HepG2 (cell line): ENCODE data around the gene SSBP4. TPM values are rescaled to one million over a fixed set of nuclear protein-coding genes. Genes with fewer than 3 reads are reported as not detected.

Experiments used
- ATAC-seq: fragments of 200-7000 bp; cut with Tn5 transposase; 3 replicates; pipeline ENCODE4 v1.9.1; 2020; ENCODE audit warnings: mild to moderate bottlenecking, moderate library complexity
- BruUV-seq: library from RNA; stranded (reverse); fragments of 400-500 nt; replicated peaks from 2 replicates; lab custom pipeline; 2021; lab: Mats Ljungman, UMichigan
- CTCF ChIA-PET: fragments of 300-600 bp; formaldehyde crosslinking; extraction: SDS; loops from one replicate; lab custom pipeline; 2021; ENCODE audit warnings: low total read pairs, inconsistent platforms, low intra/inter-chr PET ratio; lab: Yijun Ruan, JAX
- POLR2A ChIA-PET: fragments of 350-600 bp; sonication (Branson Sonifier 250); formaldehyde crosslinking; loops from one replicate; lab custom pipeline; 2020; ENCODE audit warnings: antibody characterized with exemption, inconsistent platforms; lab: Yijun Ruan, JAX
- DNase-seq: peaks from one replicate; pipeline ENCODE4 v3.0.0-alpha.2; 2015; ENCODE audit warnings: low spot score
- FAIRE-seq: peaks from 3 replicates; lab custom pipeline; 2011; peaks lifted over from hg19 to GRCh38; lab: Jason Lieb, UNC
- H2AFZ ChIP-seq: one replicate; pipeline ENCODE4 v1.6.1; 2011; ENCODE audit warnings: low read length, inconsistent platforms
- H3K27ac ChIP-seq: fragments of 300-600 bp; 3 replicates; pipeline ENCODE4 v1.8.0; 2011; ENCODE audit warnings: mixed run types, mild to moderate bottlenecking, mixed read lengths, low read length, inconsistent platforms; ENCODE audit not compliant: insufficient read depth; ENCODE audit errors: extremely low read length
- H3K27me3 ChIP-seq, 2 experiments: fragments of 200-600 bp in 1 of 2; 2 replicates in 1 of 2; 3 replicates in 1 of 2; pipeline versions ENCODE4 v1.6.0 to v1.8.0; 2011; ENCODE audit warnings: low read length in 2 of 2, mild to moderate bottlenecking in 2 of 2, moderate library complexity in 2 of 2, inconsistent platforms in 1 of 2; ENCODE audit not compliant: insufficient read depth in 2 of 2, control insufficient read depth in 1 of 2
- H3K36me3 ChIP-seq, 2 experiments: fragments of 200-600 bp in 1 of 2; replicated peaks in 1 of 2; 2 replicates in 1 of 2; 3 replicates in 1 of 2; pipeline versions ENCODE4 v1.5.1 to v1.8.0; 2011; ENCODE audit warnings: low read length in 2 of 2, inconsistent platforms in 1 of 2; ENCODE audit not compliant: insufficient read depth in 2 of 2, control insufficient read depth in 1 of 2
- H3K4me1 ChIP-seq: 2 replicates; pipeline ENCODE4 v1.5.1; 2012; ENCODE audit warnings: low read length, inconsistent platforms; ENCODE audit not compliant: insufficient read depth
- H3K4me2 ChIP-seq: 2 replicates; pipeline ENCODE4 v1.6.0; 2011; ENCODE audit warnings: low read depth, low read length, inconsistent platforms
- H3K4me3 ChIP-seq, 3 experiments: fragments of 200-600 bp in 1 of 3; sonication (generic), shearing (Covaris generic) in 1 of 3; replicated peaks in 1 of 3; 2 replicates each; pipeline ENCODE4 v1.5.1; 2011 to 2016; ENCODE audit warnings: low read length in 3 of 3, inconsistent platforms in 2 of 3, low read depth in 2 of 3, mild to moderate bottlenecking in 2 of 3, control low read depth in 1 of 3, mixed read lengths in 1 of 3; ENCODE audit not compliant: insufficient read depth in 1 of 3
- H3K79me2 ChIP-seq: one replicate; pipeline ENCODE4 v1.6.1; 2011; ENCODE audit warnings: low read length, inconsistent platforms; ENCODE audit not compliant: insufficient read depth
- H3K9ac ChIP-seq: 2 replicates; pipeline ENCODE4 v1.6.0; 2011; ENCODE audit warnings: mild to moderate bottlenecking, low read depth, low read length, inconsistent platforms; ENCODE audit not compliant: insufficient read depth
- H3K9me3 ChIP-seq: 2 replicates; pipeline ENCODE4 v1.5.1; 2012; ENCODE audit warnings: mild to moderate bottlenecking, low read length
- H4K20me1 ChIP-seq: 2 replicates; pipeline ENCODE4 v1.6.0; 2011; ENCODE audit warnings: inconsistent platforms, mild to moderate bottlenecking, low read length, moderate library complexity; ENCODE audit not compliant: insufficient read depth
- ATRX ChIP-seq: sonication (generic); formaldehyde crosslinking; IDR thresholded peaks from 2 replicates; pipeline ENCODE4 v1.4.0; 2020; ENCODE audit warnings: missing genetic modification reagents, borderline replicate concordance
- FOXK2 ChIP-seq: fragments of 450-650 bp; IDR thresholded peaks from 2 replicates; pipeline ENCODE4 v1.6.1; 2016
- HMG20B ChIP-seq: conservative IDR thresholded peaks from 2 replicates; pipeline ENCODE4 v1.6.1; 2016; ENCODE audit warnings: missing genetic modification reagents, missing compliant biosample characterization
- MED13 ChIP-seq: sonication (generic); formaldehyde crosslinking; IDR thresholded peaks from 2 replicates; pipeline ENCODE4 v1.5.0; 2020; ENCODE audit warnings: missing genetic modification reagents
- MED8 ChIP-seq: sonication (generic); formaldehyde crosslinking; IDR thresholded peaks from 2 replicates; pipeline ENCODE4 v1.8.1; 2023; ENCODE audit warnings: mild to moderate bottlenecking, missing genetic modification reagents; ENCODE audit not compliant: insufficient replicate concordance
- MEF2D ChIP-seq: sonication (generic); formaldehyde crosslinking; IDR thresholded peaks from 2 replicates; pipeline ENCODE4 v1.5.1; 2020; ENCODE audit warnings: mild to moderate bottlenecking, missing genetic modification reagents
- NFE2L2 ChIP-seq: fragments of 150-350 bp; IDR thresholded peaks from 2 replicates; pipeline ENCODE4 v1.6.1; 2014; ENCODE audit warnings: low read length
- RXRB ChIP-seq: IDR thresholded peaks from 2 replicates; pipeline ENCODE4 v1.6.1; 2016; ENCODE audit warnings: borderline replicate concordance, missing genetic modification reagents, missing compliant biosample characterization
- SAP130 ChIP-seq: IDR thresholded peaks from 2 replicates; pipeline ENCODE4 v1.6.1; 2016; ENCODE audit warnings: low read depth
- SKI ChIP-seq: fragments of 450-650 bp; IDR thresholded peaks from one replicate; pipeline ENCODE4 v1.6.1; 2018; ENCODE audit warnings: mild to moderate bottlenecking; ENCODE audit not compliant: partially characterized antibody
- TAF1 ChIP-seq: sonication (generic); formaldehyde crosslinking; IDR thresholded peaks from 2 replicates; pipeline ENCODE4 v1.4.0; 2020; ENCODE audit warnings: missing genetic modification reagents
- TAF15 ChIP-seq: fragments of 200-400 bp; formaldehyde crosslinking; IDR thresholded peaks from one replicate; pipeline ENCODE4 v1.6.1; 2018; ENCODE audit warnings: mild to moderate bottlenecking, low read depth, low read length; ENCODE audit not compliant: poor library complexity, severe bottlenecking
- ZBTB7B ChIP-seq: sonication (generic); formaldehyde crosslinking; IDR thresholded peaks from 2 replicates; pipeline ENCODE4 v1.4.0; 2020; ENCODE audit warnings: missing genetic modification reagents
- ZNF17 ChIP-seq: sonication (generic); formaldehyde crosslinking; IDR thresholded peaks from 2 replicates; pipeline ENCODE4 v1.5.0; 2020; ENCODE audit warnings: mild to moderate bottlenecking, missing genetic modification reagents
- ZNF354B ChIP-seq: sonication (generic); formaldehyde crosslinking; IDR thresholded peaks from 2 replicates; pipeline ENCODE4 v1.8.0; 2022; ENCODE audit warnings: mild to moderate bottlenecking, missing genetic modification reagents
- ZNF460 ChIP-seq: sonication (generic); formaldehyde crosslinking; IDR thresholded peaks from 2 replicates; pipeline ENCODE4 v1.5.1; 2020; ENCODE audit warnings: missing genetic modification reagents, mild to moderate bottlenecking, borderline replicate concordance
- ZNF484 ChIP-seq: sonication (generic); formaldehyde crosslinking; IDR thresholded peaks from 2 replicates; pipeline ENCODE4 v1.5.1; 2020; ENCODE audit warnings: mild to moderate bottlenecking, low read depth, missing genetic modification reagents, borderline replicate concordance
- WGBS: methylation state at CpG from one replicate; pipeline ENCODE4 v1.1.6; 2017; ENCODE audit warnings: low lambda C conversion rate; 5-methylcytosine and 5-hydroxymethylcytosine counted together
- in situ Hi-C: cut with HindIII; loops from 2 replicates; pipeline ENCODE4 v1.10.0; 2017; ENCODE audit warnings: low pct_unique_long_range_greater_than_20kb; ENCODE audit not compliant: extremely low pct_ligation_motif_present
- intact Hi-C: fragments of 100-400 bp; cut with micrococcal nuclease; formaldehyde crosslinking; loops from one replicate; pipeline ENCODE4 v1.10.0; 2022; ENCODE audit not compliant: unreplicated experiment
- polyA plus RNA-seq, 8 experiments: library from polyadenylated mRNA; depleted of rRNA in 3 of 8; stranded (reverse) in 7 of 8; unstranded in 1 of 8; fragments of >200 nt; fragmentation: Illumina TruSeq in 4 of 8; extraction: Trizol in 4 of 8; gene quantifications; 2 replicates each; pipeline versions ENCODE4 v1.2.1 to v1.2.3, GENCODE V29; 2011 to 2016; ENCODE audit warnings: low read depth in 4 of 8, missing spikeins in 1 of 8, mixed read lengths in 1 of 8; ENCODE audit not compliant: insufficient read depth in 1 of 8
- total RNA-seq, 5 experiments: library from RNA; depleted of rRNA; stranded (reverse); fragments of >200 nt; fragmentation: Illumina TruSeq; extraction: Trizol; gene quantifications; 2 replicates each; pipeline ENCODE4 v1.2.3, GENCODE V29; 2016; ENCODE audit warnings: low read depth in 1 of 5
- TF ChIP-seq, protein P1 (sequence below): sonication (generic); IDR thresholded peaks from 2 replicates; pipeline ENCODE4 v1.6.1; 2016; ENCODE audit warnings: low read depth, borderline replicate concordance
- TF ChIP-seq, protein P2 (sequence below): sonication (generic); formaldehyde crosslinking; IDR thresholded peaks from 2 replicates; pipeline ENCODE4 v1.4.0; 2020; ENCODE audit warnings: missing genetic modification reagents
- TF ChIP-seq, protein P3 (sequence below): sonication (generic); formaldehyde crosslinking; IDR thresholded peaks from 2 replicates; pipeline ENCODE4 v1.4.0; 2020; ENCODE audit warnings: mild to moderate bottlenecking, missing genetic modification reagents

Gene SSBP4
- total and polyA plus RNA-seq, 2 of the 13 experiments (the other 11 are each of a cell fraction or from before 2014, with no cell fraction given): 20.8 to 39.5 TPM

DNA sequence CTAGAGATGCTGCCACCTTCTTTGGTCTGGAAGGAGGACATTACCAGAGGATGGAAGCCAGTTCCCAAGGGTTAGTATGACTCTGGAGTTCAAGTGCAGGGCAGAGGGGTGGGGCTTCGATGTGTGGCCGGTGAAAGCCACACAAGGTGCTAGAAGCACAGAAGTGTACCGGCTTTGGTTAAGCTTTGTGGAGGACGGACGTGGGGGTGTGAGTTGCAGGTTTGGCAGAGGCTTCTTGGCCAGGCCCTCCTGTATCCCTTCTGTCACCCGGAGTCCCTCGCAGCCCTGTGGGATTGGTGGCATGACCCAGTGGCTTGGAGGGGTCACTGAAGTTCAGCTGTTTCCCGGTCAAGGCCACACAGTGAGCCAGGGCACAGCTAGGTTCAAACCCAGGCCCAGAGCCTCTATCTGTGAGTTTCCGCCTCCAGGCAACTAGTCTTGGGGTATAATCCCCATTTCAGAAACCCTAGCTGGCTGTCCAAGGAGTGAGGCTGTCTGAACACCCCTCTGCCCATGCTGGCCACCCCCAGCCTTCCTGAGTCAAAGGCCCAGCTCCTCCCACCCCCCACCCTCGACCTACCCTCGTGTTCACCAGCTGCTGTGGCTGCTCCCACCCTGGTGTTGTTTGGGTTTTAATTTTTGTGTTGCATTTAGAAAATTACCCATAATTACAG is 4.6 kb upstream of the SSBP4 start:
- no TSS peak for BruUV-seq
- H3K4me3 ChIP-seq: peak overlapping the region in 1 of 3 experiments; percentile 31; a peak in 1 of 6 replicates
- no peak overlapping the region for H2AFZ ChIP-seq
- no peaks in the 10 kb centered on the region for H4K20me1 ChIP-seq
- no peaks in the 10 kb centered on the region for H3K27me3 ChIP-seq
- ATAC-seq: peak; percentile 3; the same call in 2 of the 3 replicates
- H3K4me2 ChIP-seq: peak overlapping the region; percentile 60
- no peak overlapping the region for H3K27ac ChIP-seq
- H3K36me3 ChIP-seq: no peaks in the 10 kb centered on the region
- FAIRE-seq: peak; percentile 30
- H3K79me2 ChIP-seq: no peaks in the 10 kb centered on the region
- H3K4me1 ChIP-seq: peaks cover 64% of the 10 kb centered on the region
- in situ Hi-C loops: loop anchor here (10.0 kb wide), 2 partner anchors 140 to 210 kb away; partner anchors contain the start of genes IQCN and RAB3A
- no peak for DNase-seq
- 2% methylated on average over 4 of the region's 11 CpGs for WGBS
- intact Hi-C loops: loop anchor here (5.0 kb wide), 3 partner anchors 77 to 207 kb away; no protein-coding TSS in a partner anchor
- POLR2A ChIA-PET: interaction anchor here (0.6 to 2.9 kb wide), 7 partner anchors 13 to 135 kb away, joined by 3 to 12 read pairs (median 4); partner anchors contain the start of genes GDF15 and JUND
- no peaks in the 10 kb centered on the region for H3K9me3 ChIP-seq
- no peak overlapping the region for H3K9ac ChIP-seq
- CTCF ChIA-PET: no interaction called here
- TF ChIP-seq ZNF460 (CRISPR knock-in tag): no peak
- TF ChIP-seq RXRB: peak; percentile 92
- TF ChIP-seq ZNF484: no peak
- peak; percentile 46 for TF ChIP-seq SAP130
- no peak for TF ChIP-seq ZNF17 (CRISPR knock-in tag)
- peak; percentile 96 for TF ChIP-seq SKI
- TF ChIP-seq, protein P1, sequence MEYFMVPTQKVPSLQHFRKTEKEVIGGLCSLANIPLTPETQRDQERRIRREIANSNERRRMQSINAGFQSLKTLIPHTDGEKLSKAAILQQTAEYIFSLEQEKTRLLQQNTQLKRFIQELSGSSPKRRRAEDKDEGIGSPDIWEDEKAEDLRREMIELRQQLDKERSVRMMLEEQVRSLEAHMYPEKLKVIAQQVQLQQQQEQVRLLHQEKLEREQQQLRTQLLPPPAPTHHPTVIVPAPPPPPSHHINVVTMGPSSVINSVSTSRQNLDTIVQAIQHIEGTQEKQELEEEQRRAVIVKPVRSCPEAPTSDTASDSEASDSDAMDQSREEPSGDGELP: peak; percentile 81; the same call in 1 of the 2 replicates
- no peak for TF ChIP-seq ATRX (CRISPR knock-in tag)
- no peak for TF ChIP-seq MED8
- no peak for TF ChIP-seq MED13 (CRISPR knock-in tag)
- no peak for TF ChIP-seq ZNF354B (CRISPR knock-in tag)
- no peak for TF ChIP-seq FOXK2
- TF ChIP-seq TAF15: no peak
- no peak for TF ChIP-seq HMG20B (CRISPR knock-in tag)
- TF ChIP-seq, protein P2, sequence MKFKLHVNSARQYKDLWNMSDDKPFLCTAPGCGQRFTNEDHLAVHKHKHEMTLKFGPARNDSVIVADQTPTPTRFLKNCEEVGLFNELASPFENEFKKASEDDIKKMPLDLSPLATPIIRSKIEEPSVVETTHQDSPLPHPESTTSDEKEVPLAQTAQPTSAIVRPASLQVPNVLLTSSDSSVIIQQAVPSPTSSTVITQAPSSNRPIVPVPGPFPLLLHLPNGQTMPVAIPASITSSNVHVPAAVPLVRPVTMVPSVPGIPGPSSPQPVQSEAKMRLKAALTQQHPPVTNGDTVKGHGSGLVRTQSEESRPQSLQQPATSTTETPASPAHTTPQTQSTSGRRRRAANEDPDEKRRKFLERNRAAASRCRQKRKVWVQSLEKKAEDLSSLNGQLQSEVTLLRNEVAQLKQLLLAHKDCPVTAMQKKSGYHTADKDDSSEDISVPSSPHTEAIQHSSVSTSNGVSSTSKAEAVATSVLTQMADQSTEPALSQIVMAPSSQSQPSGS (CRISPR knock-in tag): no peak
- TF ChIP-seq NFE2L2: no peak
- TF ChIP-seq, protein P3, sequence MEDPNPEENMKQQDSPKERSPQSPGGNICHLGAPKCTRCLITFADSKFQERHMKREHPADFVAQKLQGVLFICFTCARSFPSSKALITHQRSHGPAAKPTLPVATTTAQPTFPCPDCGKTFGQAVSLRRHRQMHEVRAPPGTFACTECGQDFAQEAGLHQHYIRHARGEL: no peak
- TF ChIP-seq TAF1: no peak
- TF ChIP-seq MEF2D: 0 out of 2 replicates have a peak, but pooled peaks have one; percentile 30
- no peak for TF ChIP-seq ZBTB7B
